Chondrocyte (in vitro differentiated cells): ENCODE results near the gene CHL1. TPM values are rescaled to one million over a fixed set of nuclear protein-coding genes. Genes with fewer than 3 reads are reported as not detected.

ENCODE experiments used
- DNase-seq: peaks from one replicate; pipeline ENCODE4 v3.0.0; 2021; ENCODE audit warnings: mixed read lengths, low spot score
- H3K27ac Mint-ChIP-seq: one replicate; pipeline ENCODE4 v1.8.0; 2021; ENCODE audit warnings: mild to moderate bottlenecking, moderate library complexity, mixed read lengths; ENCODE audit not compliant: unreplicated experiment
- H3K27me3 Mint-ChIP-seq: 2 replicates; pipeline ENCODE4 v1.8.0; 2021; ENCODE audit warnings: low read depth, mixed read lengths
- H3K36me3 Mint-ChIP-seq: 2 replicates; pipeline ENCODE4 v1.8.0; 2021; ENCODE audit warnings: low read depth, mixed read lengths
- H3K4me1 Mint-ChIP-seq: 2 replicates; pipeline ENCODE4 v1.8.0; 2021; ENCODE audit warnings: low read depth, mild to moderate bottlenecking, mixed read lengths
- H3K4me3 Mint-ChIP-seq: one replicate; pipeline ENCODE4 v1.8.0; 2021; ENCODE audit warnings: mild to moderate bottlenecking, moderate library complexity, mixed read lengths; ENCODE audit not compliant: unreplicated experiment
- H3K9me3 Mint-ChIP-seq: 2 replicates; pipeline ENCODE4 v1.8.0; 2021; ENCODE audit warnings: low read depth, mixed read lengths
- total RNA-seq: library from RNA; stranded (reverse); gene quantifications from 3 replicates; pipeline ENCODE4 v1.2.1, GENCODE V29; 2021
- TF ChIP-seq, protein P1 (sequence below): fragments of 200-600 bp; sonication (generic); IDR thresholded peaks from 2 replicates; pipeline ENCODE4 v1.5.0; 2021; ENCODE audit warnings: antibody characterized with exemption, mild to moderate bottlenecking, moderate library complexity

Gene CHL1
- total RNA-seq, 1 donor from 2014 or later: not detected

DNA sequence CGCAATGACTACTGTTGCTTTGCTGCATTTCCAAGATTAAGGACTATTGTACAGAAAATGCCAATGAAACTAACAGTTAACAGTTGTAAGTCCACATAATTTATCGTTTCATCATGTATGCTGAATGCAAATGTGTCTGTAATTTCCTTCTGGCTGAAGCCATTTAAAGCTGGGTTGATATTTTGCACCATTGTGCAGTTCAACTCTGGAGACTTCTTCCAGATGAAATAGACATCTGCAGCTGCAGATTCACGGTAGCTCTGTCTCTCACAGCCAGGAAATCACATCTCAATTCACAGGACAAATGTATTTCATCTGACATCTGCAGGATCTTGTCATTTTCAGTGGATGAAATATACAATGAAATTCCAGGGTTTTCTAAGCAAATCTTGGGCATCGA is 145.4 kb downstream of the CHL1 start:
- DNase-seq: no peak
- Mint-ChIP-seq H3K27ac (no peak overlapping the region), H3K4me3 (no peak overlapping the region)

DNA sequence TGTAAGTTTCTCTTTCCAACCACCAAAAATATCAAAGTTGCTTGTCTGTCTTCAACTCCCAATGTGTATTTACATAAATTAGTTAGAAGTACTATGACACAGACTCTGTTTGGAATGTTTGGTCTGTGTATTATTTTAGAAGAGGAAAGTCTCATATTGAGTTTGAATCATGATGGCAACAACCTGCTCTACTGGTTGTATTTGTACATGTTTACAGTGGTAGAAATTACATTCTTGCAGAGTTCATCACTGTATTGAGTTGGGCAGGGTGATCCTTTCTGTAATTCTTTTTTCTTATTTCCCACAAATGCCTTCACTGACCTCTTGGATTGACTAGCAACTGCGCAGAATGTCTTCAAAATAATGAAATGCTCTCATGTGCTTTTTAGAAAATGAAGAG is 149.6 kb downstream of the CHL1 start:
- TF ChIP-seq, protein P1, sequence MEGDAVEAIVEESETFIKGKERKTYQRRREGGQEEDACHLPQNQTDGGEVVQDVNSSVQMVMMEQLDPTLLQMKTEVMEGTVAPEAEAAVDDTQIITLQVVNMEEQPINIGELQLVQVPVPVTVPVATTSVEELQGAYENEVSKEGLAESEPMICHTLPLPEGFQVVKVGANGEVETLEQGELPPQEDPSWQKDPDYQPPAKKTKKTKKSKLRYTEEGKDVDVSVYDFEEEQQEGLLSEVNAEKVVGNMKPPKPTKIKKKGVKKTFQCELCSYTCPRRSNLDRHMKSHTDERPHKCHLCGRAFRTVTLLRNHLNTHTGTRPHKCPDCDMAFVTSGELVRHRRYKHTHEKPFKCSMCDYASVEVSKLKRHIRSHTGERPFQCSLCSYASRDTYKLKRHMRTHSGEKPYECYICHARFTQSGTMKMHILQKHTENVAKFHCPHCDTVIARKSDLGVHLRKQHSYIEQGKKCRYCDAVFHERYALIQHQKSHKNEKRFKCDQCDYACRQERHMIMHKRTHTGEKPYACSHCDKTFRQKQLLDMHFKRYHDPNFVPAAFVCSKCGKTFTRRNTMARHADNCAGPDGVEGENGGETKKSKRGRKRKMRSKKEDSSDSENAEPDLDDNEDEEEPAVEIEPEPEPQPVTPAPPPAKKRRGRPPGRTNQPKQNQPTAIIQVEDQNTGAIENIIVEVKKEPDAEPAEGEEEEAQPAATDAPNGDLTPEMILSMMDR: no peak
- Mint-ChIP-seq H3K4me3 (no peak overlapping the region), H3K9me3 (no peaks in the 10 kb centered on the region), H3K36me3 (no peaks in the 10 kb centered on the region), H3K27me3 (peaks cover 18% of the 10 kb centered on the region), H3K4me1 (no peaks in the 10 kb centered on the region), H3K27ac (no peak overlapping the region)
- DNase-seq: no peak

More for the DNA sequence above, 145.4 kb downstream of the CHL1 start:
- Mint-ChIP-seq H3K36me3 (no peaks in the 10 kb centered on the region), H3K4me1 (no peaks in the 10 kb centered on the region), H3K27me3 (peaks cover 4% of the 10 kb centered on the region), H3K9me3 (no peaks in the 10 kb centered on the region)
- TF ChIP-seq, protein P1: no peak

DNA sequence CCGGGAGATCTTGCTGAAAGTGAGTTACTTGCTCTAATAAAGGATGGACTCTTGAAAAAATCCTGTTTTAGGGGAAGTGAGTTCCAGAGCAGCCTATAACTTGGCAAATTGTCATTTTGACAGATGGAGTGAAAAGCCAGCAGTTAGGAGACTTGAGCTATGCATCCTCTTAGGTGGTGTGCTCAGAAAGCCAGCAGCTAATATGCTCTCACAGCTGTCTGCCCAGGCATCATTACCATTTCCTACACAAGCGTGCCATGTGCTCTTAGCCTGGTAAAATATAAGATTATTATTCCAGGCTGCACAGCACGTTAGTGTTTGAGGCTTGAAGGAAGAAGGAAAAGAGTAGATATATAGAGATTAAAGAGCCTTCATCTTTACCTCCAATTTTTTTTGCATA is 151.0 kb downstream of the CHL1 start:
- Mint-ChIP-seq H3K36me3 (no peaks in the 10 kb centered on the region), H3K4me3 (no peak overlapping the region), H3K27me3 (peaks cover 18% of the 10 kb centered on the region), H3K27ac (no peak overlapping the region), H3K4me1 (no peaks in the 10 kb centered on the region), H3K9me3 (no peaks in the 10 kb centered on the region)
- TF ChIP-seq, protein P1: no peak
- no peak for DNase-seq

DNA sequence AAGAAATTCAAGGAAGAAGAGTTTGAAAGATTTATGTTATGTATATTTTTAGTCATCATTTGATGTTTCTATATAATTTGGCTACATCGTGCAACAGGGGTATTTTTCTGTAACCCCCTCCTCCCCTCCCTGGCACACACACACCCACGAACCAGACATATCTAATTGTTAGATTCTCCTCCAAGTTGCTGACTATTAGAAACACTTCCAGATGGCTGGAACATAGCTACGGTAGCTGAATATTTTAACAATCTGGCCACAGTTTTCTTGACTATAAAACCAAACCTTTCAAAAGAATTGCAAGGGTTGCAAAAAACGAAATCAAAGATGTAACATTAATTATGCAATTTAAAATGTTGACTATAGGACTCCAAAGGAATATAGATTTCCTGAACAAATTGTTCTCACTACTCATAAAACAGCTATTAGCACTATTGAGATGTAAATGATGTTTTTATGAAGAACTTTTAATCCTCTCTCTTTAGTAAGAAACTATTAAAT is 154.4 kb downstream of the CHL1 start:
- no peak for DNase-seq
- peaks cover 21% of the 10 kb centered on the region for H3K27me3 Mint-ChIP-seq
- H3K9me3 Mint-ChIP-seq: no peaks in the 10 kb centered on the region
- H3K27ac Mint-ChIP-seq: no peak overlapping the region
- no peaks in the 10 kb centered on the region for H3K4me1 Mint-ChIP-seq
- H3K36me3 Mint-ChIP-seq: no peaks in the 10 kb centered on the region
- TF ChIP-seq, protein P1: no peak
- no peak overlapping the region for H3K4me3 Mint-ChIP-seq

DNA sequence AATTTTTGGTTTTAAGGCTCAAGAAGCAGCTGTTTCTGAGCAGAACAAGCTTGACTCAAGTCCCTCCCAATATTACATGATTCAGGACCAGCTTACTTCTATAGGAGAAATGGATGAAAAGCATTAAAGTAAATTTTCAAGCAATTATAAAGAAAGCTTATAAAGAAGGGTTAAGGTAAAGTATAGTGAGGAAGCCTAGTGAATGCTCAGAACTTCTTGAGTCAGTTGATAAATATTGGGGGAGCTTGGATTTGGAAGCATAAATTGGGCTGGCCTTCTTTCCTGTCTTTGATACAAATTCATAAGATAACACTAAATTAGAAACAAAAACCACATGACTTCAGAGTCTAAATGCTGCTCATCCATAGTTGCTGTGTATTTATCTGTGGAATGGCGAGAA is 156.0 kb downstream of the CHL1 start:
- no peak overlapping the region for H3K4me3 Mint-ChIP-seq
- H3K36me3 Mint-ChIP-seq: no peaks in the 10 kb centered on the region
- H3K9me3 Mint-ChIP-seq: no peaks in the 10 kb centered on the region
- H3K4me1 Mint-ChIP-seq: no peaks in the 10 kb centered on the region
- TF ChIP-seq, protein P1: no peak
- no peak overlapping the region for H3K27ac Mint-ChIP-seq
- DNase-seq: no peak
- peaks cover 19% of the 10 kb centered on the region for H3K27me3 Mint-ChIP-seq
